Measurements from ENCODE around the gene CYTL1. TPM values are rescaled to one million over a fixed set of nuclear protein-coding genes. Genes with fewer than 3 reads are reported as not detected.
"Not testable (repeated sequence)": the region's sequence is repeated elsewhere in the genome, so short reads cannot be mapped to it uniquely, and the experiment has no call there.

Gene CYTL1
- total RNA-seq (1 to 10 TPM in 7 of 9 donors, under 1 TPM in 1, not detected in 1; 0.50 to 5.7 (median 1.5) TPM), polyA plus RNA-seq (1 to 10 TPM in 1 of 3 donors, under 1 TPM in 2; 0.48 to 1.1 (median 0.51) TPM)
- long read RNA-seq, donor 1: 0 reads
- long read RNA-seq, donor 2: 0 reads
- long read RNA-seq, donor 3: 0 reads
- long read RNA-seq, donor 4, partial matches to known transcripts: 0 of 1 reads
- long read RNA-seq, donor 4, other reads (novel, unspliced or antisense): 0 of 1 reads
- long read RNA-seq, donor 5: 0 reads
- long read RNA-seq, donor 6, partial matches to known transcripts: 0 of 2 reads
- long read RNA-seq, donor 6, other reads (novel, unspliced or antisense): 0 of 2 reads
- long read RNA-seq, donor 7: 0 reads
- long read RNA-seq, donor 8, partial matches to known transcripts: 0 of 1 reads
- long read RNA-seq, donor 8, other reads (novel, unspliced or antisense): 0 of 1 reads
- long read RNA-seq, donor 9: 0 reads
- long read RNA-seq, donor 10: 0 reads

DNA sequence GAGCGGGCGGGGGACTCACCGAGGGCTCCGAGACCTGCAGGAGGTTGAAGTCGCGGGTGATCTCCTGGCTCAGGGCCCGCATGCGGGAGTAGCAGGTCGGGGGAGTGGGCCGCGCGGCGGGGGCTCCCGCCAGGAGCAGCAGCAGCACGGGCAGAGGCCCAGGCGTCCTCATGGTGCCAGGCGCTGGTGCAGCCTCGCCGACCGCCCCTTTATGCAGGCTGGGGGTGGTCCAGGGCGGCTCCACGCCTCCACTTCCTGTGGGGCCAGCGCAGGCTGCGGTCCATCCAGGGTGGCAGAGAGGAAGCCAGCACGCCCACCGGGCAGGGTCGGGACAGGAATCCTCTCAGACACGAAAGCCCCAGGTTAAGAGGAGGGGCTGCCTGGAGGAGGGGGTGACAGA is at the start of gene CYTL1:
CYTL1 (minus strand) TSS at position 185 of the 400 bp plus-strand sequence; CDS start at position 172, 13 bp downstream.
- intact Hi-C loops (cut with DNase I): no loop called here
- no peak within 1 kb of the TSS for H3K27ac ChIP-seq
- 6 to 9% (median 7%) methylated on average over 8 to 28 of the region's 28 CpGs for WGBS, 4 donors
- H3K4me3 ChIP-seq: peak within 1 kb of the TSS in 1 of 4 donors; percentile 28
- TF ChIP-seq CTCF (IDR thresholded peaks at IDR 0.05) (no peak), POLR2A (IDR thresholded peaks at IDR 0.05) (no peak)
- no peaks in the 10 kb centered on the region for H3K36me3 ChIP-seq (replicated peaks in 1 of 2)
- DNase-seq: no peak
- H3K4me1 ChIP-seq (replicated peaks in 1 of 2): no peaks in the 10 kb centered on the region
- peaks cover 8% of the 10 kb centered on the region for H3K27me3 ChIP-seq
- no peaks in the 10 kb centered on the region for H3K9me3 ChIP-seq (replicated peaks in 1 of 3)

- TF ChIP-seq CTCF (IDR thresholded peaks at IDR 0.05): no peak
- no peak for TF ChIP-seq POLR2A (IDR thresholded peaks at IDR 0.05)
- WGBS, 4 donors: 88 to 100% (median 92%) methylated on average over 3 of the region's 3 CpGs
These were observed 48.6 kb upstream of the CYTL1 start for GRCh38 chr4:5067908-5068307.

GRCh38 chr4:5066968-5067367 is 47.7 kb upstream of the CYTL1 start:
- H3K4me1 ChIP-seq (replicated peaks in 1 of 2); H3K27ac ChIP-seq; H3K36me3 ChIP-seq (replicated peaks in 1 of 2); intact Hi-C loops (cut with DNase I); DNase-seq; H3K4me3 ChIP-seq; H3K27me3 ChIP-seq; H3K9me3 ChIP-seq (replicated peaks in 1 of 3): not testable (repeated sequence)
- 58 to 75% (median 68%) methylated on average over 3 of the region's 3 CpGs for WGBS, 4 donors

More at GRCh38 chr4:5067908-5068307, 48.6 kb upstream of the CYTL1 start:
- H3K36me3 ChIP-seq (replicated peaks in 1 of 2): no peaks in the 10 kb centered on the region
- H3K4me3 ChIP-seq: no peak overlapping the region
- no peak overlapping the region for H3K27ac ChIP-seq
- DNase-seq: no peak
- H3K4me1 ChIP-seq (replicated peaks in 1 of 2): no peaks in the 10 kb centered on the region
- H3K27me3 ChIP-seq: no peaks in the 10 kb centered on the region
- H3K9me3 ChIP-seq (replicated peaks in 1 of 3): no peaks in the 10 kb centered on the region
- intact Hi-C loops (cut with DNase I): no loop called here

DNA sequence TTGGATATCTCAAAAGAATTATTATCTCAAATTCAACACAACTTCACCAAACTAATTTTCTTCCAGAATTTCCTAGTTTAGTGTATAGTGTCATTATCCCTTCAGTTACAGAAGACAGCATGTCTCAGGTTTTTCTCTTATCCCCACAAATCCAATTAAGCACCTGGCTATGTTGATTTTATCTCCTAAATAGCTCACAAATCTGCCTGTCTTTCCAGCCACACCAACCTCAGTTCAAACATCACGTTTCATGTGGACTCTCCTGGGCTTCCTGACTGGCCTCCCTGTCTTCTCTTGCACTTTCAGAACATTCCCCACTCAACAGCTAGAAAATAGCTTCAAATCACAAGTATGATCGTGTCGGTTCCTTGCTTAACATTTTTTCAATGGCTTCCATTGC is 46.8 kb upstream of the CYTL1 start:
- Histone ChIP-seq H3K4me3 (no peak overlapping the region), H3K9me3 (replicated peaks in 1 of 3) (no peaks in the 10 kb centered on the region), H3K4me1 (replicated peaks in 1 of 2) (no peaks in the 10 kb centered on the region), H3K27ac (no peak overlapping the region), H3K36me3 (replicated peaks in 1 of 2) (no peaks in the 10 kb centered on the region), H3K27me3 (no peaks in the 10 kb centered on the region)
- 52 to 69% (median 64%) methylated on average over 3 of the region's 3 CpGs for WGBS, 4 donors
- DNase-seq: no peak
- no peak for TF ChIP-seq CTCF (IDR thresholded peaks at IDR 0.05)
- no peak for TF ChIP-seq POLR2A (IDR thresholded peaks at IDR 0.05)
- intact Hi-C loops (cut with DNase I): no loop called here

All from adrenal gland (tissue), 19 donors.